GM10266 (cell line): ENCODE measurements around the gene CALR3.
"Not testable (repeated sequence)": the region's sequence is repeated elsewhere in the genome, so short reads cannot be mapped to it uniquely, and the experiment has no call there.

Source experiments
- DNase-seq: peaks from one replicate; pipeline ENCODE4 v3.0.0; 2012; ENCODE audit errors: extremely low spot score
- TF ChIP-seq, protein P1 (sequence below): IDR thresholded peaks from 2 replicates; pipeline ENCODE4 v1.5.1; 2012; ENCODE audit warnings: mild to moderate bottlenecking, low read depth; ENCODE audit not compliant: control insufficient read depth, insufficient read depth; ENCODE audit errors: missing control alignments

The CALR3 gene

DNA sequence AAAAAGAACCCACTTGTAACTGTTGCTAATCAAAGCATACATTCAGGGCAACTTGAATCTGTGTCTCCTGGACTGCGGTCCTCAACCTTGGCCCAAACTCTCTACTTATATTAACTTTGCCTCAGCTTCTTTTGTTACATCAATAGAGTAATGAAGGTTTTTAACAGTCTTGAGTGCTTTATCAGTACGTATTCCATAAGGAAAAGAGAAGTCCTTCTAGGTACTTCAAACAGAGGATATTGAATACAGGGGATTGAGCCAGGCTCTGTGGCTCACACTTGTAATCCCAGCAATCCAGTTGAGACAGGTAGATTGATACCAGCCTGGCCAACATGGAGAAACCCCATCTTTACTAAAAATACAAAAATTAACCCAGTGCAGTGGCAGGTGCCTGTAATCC lies 23.0 kb downstream of the CALR3 start:
- no peak for DNase-seq
- TF ChIP-seq, protein P1, sequence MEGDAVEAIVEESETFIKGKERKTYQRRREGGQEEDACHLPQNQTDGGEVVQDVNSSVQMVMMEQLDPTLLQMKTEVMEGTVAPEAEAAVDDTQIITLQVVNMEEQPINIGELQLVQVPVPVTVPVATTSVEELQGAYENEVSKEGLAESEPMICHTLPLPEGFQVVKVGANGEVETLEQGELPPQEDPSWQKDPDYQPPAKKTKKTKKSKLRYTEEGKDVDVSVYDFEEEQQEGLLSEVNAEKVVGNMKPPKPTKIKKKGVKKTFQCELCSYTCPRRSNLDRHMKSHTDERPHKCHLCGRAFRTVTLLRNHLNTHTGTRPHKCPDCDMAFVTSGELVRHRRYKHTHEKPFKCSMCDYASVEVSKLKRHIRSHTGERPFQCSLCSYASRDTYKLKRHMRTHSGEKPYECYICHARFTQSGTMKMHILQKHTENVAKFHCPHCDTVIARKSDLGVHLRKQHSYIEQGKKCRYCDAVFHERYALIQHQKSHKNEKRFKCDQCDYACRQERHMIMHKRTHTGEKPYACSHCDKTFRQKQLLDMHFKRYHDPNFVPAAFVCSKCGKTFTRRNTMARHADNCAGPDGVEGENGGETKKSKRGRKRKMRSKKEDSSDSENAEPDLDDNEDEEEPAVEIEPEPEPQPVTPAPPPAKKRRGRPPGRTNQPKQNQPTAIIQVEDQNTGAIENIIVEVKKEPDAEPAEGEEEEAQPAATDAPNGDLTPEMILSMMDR: no peak

DNA sequence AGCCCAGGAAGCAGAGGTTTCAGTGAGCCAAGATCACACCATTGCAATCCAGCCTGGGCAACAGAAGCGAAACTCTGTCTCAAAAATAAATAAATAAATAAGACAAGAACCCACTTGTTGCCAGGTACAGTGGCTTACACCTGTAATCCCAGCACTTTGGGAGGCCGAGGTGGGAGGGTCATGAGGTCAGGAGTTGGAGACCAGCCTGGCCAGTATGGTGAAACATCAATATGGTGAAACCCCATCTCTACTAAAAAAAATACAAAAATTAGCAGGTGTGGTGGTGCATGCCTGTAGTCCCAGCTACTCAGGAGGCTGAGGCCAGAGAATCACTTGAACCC lies 23.4 kb downstream of the CALR3 start:
- not testable (repeated sequence) for DNase-seq

DNA sequence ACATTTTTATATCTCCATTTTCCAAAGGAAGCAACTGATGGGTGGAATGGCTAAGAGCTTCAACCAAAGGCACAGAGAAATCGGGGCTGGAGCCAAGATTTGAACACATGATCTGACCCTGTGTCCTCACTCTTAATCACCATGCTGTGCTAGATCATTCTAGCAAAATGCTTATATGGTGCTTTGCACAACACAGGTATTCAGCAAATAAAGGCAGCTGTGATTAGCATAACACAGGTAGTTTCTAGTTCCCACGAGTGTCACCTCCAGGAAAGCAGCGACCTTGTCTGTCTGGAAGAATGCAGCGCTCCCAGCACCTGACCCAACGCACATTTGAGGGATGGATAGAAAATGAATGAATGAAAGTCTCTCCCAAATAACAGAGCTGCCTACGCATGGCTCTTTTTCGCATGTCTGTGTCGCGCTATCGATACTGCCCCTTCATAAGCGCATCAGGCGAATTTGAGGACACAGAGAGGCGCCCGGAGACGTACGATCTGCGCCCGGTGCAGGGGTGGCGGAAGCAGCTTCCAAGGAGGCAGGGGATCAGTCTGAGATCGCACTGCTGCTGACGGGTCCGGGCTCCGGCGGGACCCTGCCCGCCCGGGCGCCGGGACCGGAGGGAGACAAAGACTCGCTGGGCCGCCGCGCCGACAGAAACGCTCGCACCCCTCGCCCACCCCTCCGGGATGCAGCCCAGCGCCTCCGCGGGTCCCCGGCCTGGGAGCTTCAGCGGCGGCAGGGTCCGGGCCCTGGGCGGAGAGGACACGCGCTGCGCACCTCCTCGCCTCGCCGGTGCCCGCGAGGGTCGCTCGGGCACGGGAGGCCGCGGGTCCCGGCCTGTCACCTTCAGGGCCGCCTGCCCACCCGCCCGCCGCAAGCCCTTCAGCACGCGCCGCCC lies 24.8 kb downstream of the CALR3 start:
- peak; percentile 59 for DNase-seq
- TF ChIP-seq, protein P1: no peak

GRCh38 chr19:16470541-16470910 lies 25.4 kb downstream of the CALR3 start:
- no peak for DNase-seq
- TF ChIP-seq, protein P1: no peak

GRCh38 chr19:16467581-16467980 lies 28.4 kb downstream of the CALR3 start:
- TF ChIP-seq, protein P1: no peak
- DNase-seq: no peak

DNA sequence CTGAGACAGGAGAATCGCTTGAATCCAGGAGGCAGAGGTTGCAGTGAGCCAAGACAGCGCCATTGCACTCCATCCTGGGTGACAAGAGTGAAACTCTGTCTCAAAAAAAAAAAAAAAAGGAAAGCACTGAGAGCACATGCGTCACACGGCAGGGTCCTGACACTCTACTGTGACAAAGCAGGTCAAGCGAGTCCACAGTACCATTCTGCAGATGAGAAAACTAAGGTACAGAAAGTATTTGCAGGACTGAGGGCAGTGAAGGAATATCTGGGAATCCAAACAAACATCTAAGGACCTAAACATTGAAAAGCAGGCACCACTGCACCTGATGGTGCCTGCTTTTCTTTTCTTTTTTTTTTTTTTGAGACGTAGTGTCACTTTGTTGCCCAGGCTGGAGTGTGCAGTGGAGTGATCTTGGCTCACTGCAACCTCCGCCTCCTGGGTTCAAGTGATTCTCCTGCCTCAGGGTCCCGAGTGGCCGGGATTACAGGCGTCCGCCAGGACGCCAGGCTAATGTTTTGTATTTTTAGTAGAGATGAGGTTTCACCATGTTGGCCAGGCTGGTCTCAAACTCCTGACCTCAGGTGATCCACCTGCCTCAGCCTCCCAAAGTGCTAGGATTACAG lies 29.1 kb downstream of the CALR3 start:
- not testable (repeated sequence) for DNase-seq

DNA sequence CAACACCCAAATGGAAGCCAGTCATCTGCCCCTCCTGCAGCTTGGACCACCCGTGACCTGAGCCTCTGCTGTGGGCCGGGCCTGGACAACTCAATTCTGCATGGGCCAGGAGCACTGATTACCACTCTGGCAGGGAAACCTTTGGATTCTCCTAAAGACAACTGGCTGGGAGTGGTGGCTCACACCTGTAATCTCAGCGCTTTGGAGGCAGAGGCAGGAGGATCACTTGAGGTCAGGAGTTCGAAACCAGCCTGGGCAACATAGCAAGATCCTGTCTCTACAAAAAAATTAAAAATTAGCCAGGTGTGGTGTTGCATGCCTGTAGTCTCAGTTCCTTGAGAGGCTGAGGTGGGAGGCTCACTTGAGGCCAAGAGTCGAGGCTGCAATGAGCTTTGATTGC lies 30.7 kb downstream of the CALR3 start:
- TF ChIP-seq, protein P1: no peak
- DNase-seq: no peak

- no peak for DNase-seq
- TF ChIP-seq, protein P1: no peak
These were observed 31.9 kb downstream of the CALR3 start for GRCh38 chr19:16463991-16464575.
